ENCODE measurements around the gene KIF6. TPM values are rescaled to one million over a fixed set of nuclear protein-coding genes. Genes with fewer than 3 reads are reported as not detected.

KIF6 gene
- total RNA-seq, 5 donors from 2014 or later (not counting 1 experiment from before 2014, with no cell fraction given) = 0.53 TPM; not detected in 4

DNA sequence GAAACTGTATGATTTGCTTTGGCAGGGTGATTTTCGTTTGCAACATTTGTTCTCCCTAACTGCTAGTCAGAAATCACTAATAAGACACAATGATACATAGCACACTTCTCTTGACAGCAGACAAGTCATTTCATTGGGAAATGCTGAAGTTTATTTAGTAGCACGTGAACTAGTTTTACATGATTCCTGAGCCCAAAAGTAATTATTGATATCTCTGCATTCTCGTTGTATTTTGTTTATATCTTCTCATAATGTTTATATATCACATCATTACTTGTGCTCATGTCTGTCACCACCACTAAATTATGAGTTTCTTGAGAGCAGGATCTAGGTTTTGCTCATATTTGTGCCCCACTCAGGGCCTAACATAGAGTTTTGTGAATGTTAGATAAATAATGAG, 151.7 kb downstream of the KIF6 start:
- no CpG with 5 or more reads among the region's 3 CpGs for WGBS (ENCODE audit: insufficient coverage)
- Mint-ChIP-seq H3K27me3 (peaks cover 12% of the 10 kb centered on the region in 2 donors), H3K27ac (no peak overlapping the region), H3K9me3 (peaks cover 0 to 3% (median 0%) of the 10 kb centered on the region in 3 donors), H3K4me1 (no peaks in the 10 kb centered on the region), H3K36me3 (no peaks in the 10 kb centered on the region), H3K4me3 (no peak overlapping the region)
- ATAC-seq (replicated peaks in 1 of 4) (no peak), DNase-seq (no peak)
- no peaks in the 10 kb centered on the region for H3K27me3 ChIP-seq (replicated peaks in 1 of 2; ENCODE audit: control insufficient read depth in 2 of 2, extremely low read depth in 1 of 2, insufficient read depth in 2 of 2, low read length in 1 of 2)
- H3K27ac ChIP-seq (ENCODE audit: low read length) = no peak overlapping the region
- POLR2A ChIA-PET = no interaction called here
- H3K4me1 ChIP-seq (ENCODE audit: control insufficient read depth in 1 of 2, extremely low read depth in 1 of 2, insufficient read depth in 2 of 2, low read length in 2 of 2) = no peaks in the 10 kb centered on the region
- H3K4me3 ChIP-seq (ENCODE audit: control insufficient read depth in 1 of 2, extremely low read depth in 1 of 2, low read length in 1 of 2) = no peak overlapping the region
- no peaks in the 10 kb centered on the region for H3K36me3 ChIP-seq (ENCODE audit: control insufficient read depth in 2 of 2, extremely low read depth in 1 of 2, insufficient read depth in 1 of 2, low read length in 1 of 2)
- CTCF ChIA-PET = no interaction called here
- no peaks in the 10 kb centered on the region for H3K9me3 ChIP-seq

DNA sequence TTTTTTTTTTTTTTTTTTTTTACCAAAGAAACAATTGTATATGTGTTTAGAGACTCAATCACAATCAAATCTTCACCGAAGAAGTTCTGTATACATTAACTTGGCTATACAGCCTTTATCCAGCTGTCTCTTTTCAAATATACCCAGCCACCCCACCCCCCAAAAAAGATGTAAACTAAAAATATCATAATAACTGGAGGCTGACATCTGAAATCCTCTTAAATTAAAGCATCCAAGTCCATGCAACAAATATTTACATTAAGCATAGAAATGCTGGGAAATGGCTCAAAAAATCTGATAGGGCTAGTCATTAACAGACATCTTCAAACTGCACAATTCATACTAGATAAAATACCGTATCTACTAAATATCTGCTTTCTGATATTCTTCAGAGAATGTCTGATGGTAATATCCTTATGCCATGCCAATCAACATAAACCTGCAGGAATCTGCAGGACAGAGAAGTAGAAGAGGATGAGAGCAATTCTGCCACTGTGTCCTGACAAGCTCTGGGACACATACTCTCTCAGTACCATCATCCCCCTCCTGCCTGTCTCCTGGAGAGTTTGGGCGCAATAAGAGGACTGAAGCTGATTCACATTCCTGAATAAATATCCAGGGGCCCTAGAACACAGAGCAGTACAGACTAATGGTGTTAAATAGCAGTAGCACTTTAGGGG, 152.4 kb downstream of the KIF6 start:
- H3K27me3 Mint-ChIP-seq = peaks cover 12% of the 10 kb centered on the region in 2 donors
- no peak overlapping the region for H3K4me3 Mint-ChIP-seq
- Histone ChIP-seq H3K4me3 (ENCODE audit: control insufficient read depth in 1 of 2, extremely low read depth in 1 of 2, low read length in 1 of 2) (no peak overlapping the region), H3K27ac (ENCODE audit: low read length) (no peak overlapping the region), H3K4me1 (ENCODE audit: control insufficient read depth in 1 of 2, extremely low read depth in 1 of 2, insufficient read depth in 2 of 2, low read length in 2 of 2) (no peaks in the 10 kb centered on the region), H3K36me3 (ENCODE audit: control insufficient read depth in 2 of 2, extremely low read depth in 1 of 2, insufficient read depth in 1 of 2, low read length in 1 of 2) (no peaks in the 10 kb centered on the region), H3K9me3 (no peaks in the 10 kb centered on the region), H3K27me3 (replicated peaks in 1 of 2; ENCODE audit: control insufficient read depth in 2 of 2, extremely low read depth in 1 of 2, insufficient read depth in 2 of 2, low read length in 1 of 2) (no peaks in the 10 kb centered on the region)
- H3K4me1 Mint-ChIP-seq = no peaks in the 10 kb centered on the region
- CTCF ChIA-PET = no interaction called here
- H3K9me3 Mint-ChIP-seq = peaks cover 0 to 3% (median 0%) of the 10 kb centered on the region in 3 donors
- no CpG with 5 or more reads among the region's 3 CpGs for WGBS (ENCODE audit: insufficient coverage)
- ATAC-seq (replicated peaks in 1 of 4) (no peak), DNase-seq (no peak)
- H3K36me3 Mint-ChIP-seq = no peaks in the 10 kb centered on the region
- POLR2A ChIA-PET = no interaction called here
- no peak overlapping the region for H3K27ac Mint-ChIP-seq

DNA sequence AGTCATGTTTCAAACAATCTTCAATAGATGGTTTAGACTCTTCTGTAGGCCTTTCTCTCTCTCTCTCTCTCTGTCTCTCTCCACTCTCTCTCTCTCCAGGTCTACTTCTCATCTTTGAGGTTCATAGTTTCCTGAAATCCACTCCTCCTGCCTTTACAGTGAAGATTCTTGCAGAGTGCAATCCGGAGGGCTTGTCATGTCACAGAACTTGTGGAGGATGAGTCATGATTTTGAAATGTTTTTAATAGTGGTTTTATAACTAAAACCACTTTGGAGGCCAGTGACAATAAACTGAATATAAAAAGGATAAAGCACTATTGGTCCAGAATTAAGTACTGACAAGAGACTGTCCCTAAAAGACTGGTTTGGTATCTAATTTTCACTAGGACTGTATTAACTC, 156.3 kb downstream of the KIF6 start:
- no peak overlapping the region for H3K4me3 ChIP-seq (ENCODE audit: control insufficient read depth in 1 of 2, extremely low read depth in 1 of 2, low read length in 1 of 2)
- Mint-ChIP-seq H3K36me3 (no peaks in the 10 kb centered on the region), H3K27ac (no peak overlapping the region), H3K9me3 (no peaks in the 10 kb centered on the region), H3K27me3 (peaks cover 5 to 10% of the 10 kb centered on the region in 2 donors), H3K4me3 (no peak overlapping the region), H3K4me1 (no peaks in the 10 kb centered on the region)
- ATAC-seq (replicated peaks in 1 of 4) (no peak), DNase-seq (no peak)
- H3K27ac ChIP-seq (ENCODE audit: low read length) = no peak overlapping the region
- no peaks in the 10 kb centered on the region for H3K9me3 ChIP-seq
- WGBS (ENCODE audit: insufficient coverage) = 80% methylated on average over 1 of the region's 1 CpG
- no peaks in the 10 kb centered on the region for H3K36me3 ChIP-seq (ENCODE audit: control insufficient read depth in 2 of 2, extremely low read depth in 1 of 2, insufficient read depth in 1 of 2, low read length in 1 of 2)
- H3K4me1 ChIP-seq (ENCODE audit: control insufficient read depth in 1 of 2, extremely low read depth in 1 of 2, insufficient read depth in 2 of 2, low read length in 2 of 2) = no peaks in the 10 kb centered on the region
- no peaks in the 10 kb centered on the region for H3K27me3 ChIP-seq (replicated peaks in 1 of 2; ENCODE audit: control insufficient read depth in 2 of 2, extremely low read depth in 1 of 2, insufficient read depth in 2 of 2, low read length in 1 of 2)
- CTCF ChIA-PET = no interaction called here
- POLR2A ChIA-PET = no interaction called here

DNA sequence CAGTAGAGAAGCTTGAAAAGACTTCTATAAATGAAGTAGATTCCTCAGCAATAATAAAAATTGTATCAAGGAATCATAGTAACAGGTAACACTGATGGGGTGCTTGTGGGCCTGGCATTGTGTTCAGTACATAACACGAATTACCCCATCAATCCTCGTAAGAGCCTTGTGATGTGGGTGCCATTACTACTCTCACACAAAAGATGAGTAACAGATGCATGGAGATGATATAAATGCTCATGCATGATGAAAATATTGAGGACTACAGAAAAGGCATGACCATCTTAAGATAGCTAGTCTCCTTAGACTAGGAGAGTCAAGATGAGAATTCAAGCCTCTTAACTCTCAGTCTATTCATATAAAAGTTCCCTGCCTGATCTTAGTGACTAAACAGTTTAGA, 158.1 kb downstream of the KIF6 start:
- H3K36me3 ChIP-seq (ENCODE audit: control insufficient read depth in 2 of 2, extremely low read depth in 1 of 2, insufficient read depth in 1 of 2, low read length in 1 of 2) = no peaks in the 10 kb centered on the region
- no peaks in the 10 kb centered on the region for H3K4me1 ChIP-seq (ENCODE audit: control insufficient read depth in 1 of 2, extremely low read depth in 1 of 2, insufficient read depth in 2 of 2, low read length in 2 of 2)
- Mint-ChIP-seq H3K4me1 (no peaks in the 10 kb centered on the region), H3K27me3 (peaks cover 5 to 10% of the 10 kb centered on the region in 2 donors), H3K36me3 (no peaks in the 10 kb centered on the region), H3K4me3 (no peak overlapping the region), H3K27ac (no peak overlapping the region), H3K9me3 (no peaks in the 10 kb centered on the region)
- ATAC-seq (replicated peaks in 1 of 4) = no peak
- WGBS (ENCODE audit: insufficient coverage) = no CpG with 5 or more reads among the region's 2 CpGs
- CTCF ChIA-PET = no interaction called here
- no peak for DNase-seq
- no peak overlapping the region for H3K27ac ChIP-seq (ENCODE audit: low read length)
- no peaks in the 10 kb centered on the region for H3K27me3 ChIP-seq (replicated peaks in 1 of 2; ENCODE audit: control insufficient read depth in 2 of 2, extremely low read depth in 1 of 2, insufficient read depth in 2 of 2, low read length in 1 of 2)
- no peaks in the 10 kb centered on the region for H3K9me3 ChIP-seq
- H3K4me3 ChIP-seq (ENCODE audit: control insufficient read depth in 1 of 2, extremely low read depth in 1 of 2, low read length in 1 of 2) = no peak overlapping the region
- POLR2A ChIA-PET = no interaction called here

DNA sequence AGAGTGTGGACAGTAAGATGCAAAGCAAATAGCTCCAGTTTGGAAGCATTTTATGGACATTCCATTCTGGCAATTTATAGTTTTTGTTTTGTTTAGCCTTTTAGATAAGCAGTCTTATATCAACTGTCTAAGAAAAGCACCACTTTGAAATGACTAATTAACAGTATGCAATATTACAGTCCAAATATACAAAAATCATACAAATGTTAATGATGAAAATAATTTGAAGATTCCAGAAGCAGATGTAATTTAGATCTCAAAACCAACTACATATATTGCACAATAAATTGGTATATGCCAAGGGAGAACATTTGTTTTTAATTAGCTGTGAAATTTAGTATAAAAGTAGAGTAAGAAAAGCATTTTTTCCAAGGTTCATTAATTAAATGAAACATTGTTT, 158.8 kb downstream of the KIF6 start:
- Mint-ChIP-seq H3K36me3 (no peaks in the 10 kb centered on the region), H3K4me3 (no peak overlapping the region), H3K9me3 (no peaks in the 10 kb centered on the region), H3K4me1 (no peaks in the 10 kb centered on the region), H3K27me3 (peaks cover 5 to 10% of the 10 kb centered on the region in 2 donors), H3K27ac (no peak overlapping the region)
- Histone ChIP-seq H3K9me3 (no peaks in the 10 kb centered on the region), H3K27ac (ENCODE audit: low read length) (no peak overlapping the region), H3K36me3 (ENCODE audit: control insufficient read depth in 2 of 2, extremely low read depth in 1 of 2, insufficient read depth in 1 of 2, low read length in 1 of 2) (no peaks in the 10 kb centered on the region), H3K27me3 (replicated peaks in 1 of 2; ENCODE audit: control insufficient read depth in 2 of 2, extremely low read depth in 1 of 2, insufficient read depth in 2 of 2, low read length in 1 of 2) (no peaks in the 10 kb centered on the region), H3K4me1 (ENCODE audit: control insufficient read depth in 1 of 2, extremely low read depth in 1 of 2, insufficient read depth in 2 of 2, low read length in 2 of 2) (no peaks in the 10 kb centered on the region), H3K4me3 (ENCODE audit: control insufficient read depth in 1 of 2, extremely low read depth in 1 of 2, low read length in 1 of 2) (no peak overlapping the region)
- ChIA-PET CTCF (no interaction called here), POLR2A (no interaction called here)
- DNase-seq (no peak), ATAC-seq (replicated peaks in 1 of 4) (no peak)

DNA sequence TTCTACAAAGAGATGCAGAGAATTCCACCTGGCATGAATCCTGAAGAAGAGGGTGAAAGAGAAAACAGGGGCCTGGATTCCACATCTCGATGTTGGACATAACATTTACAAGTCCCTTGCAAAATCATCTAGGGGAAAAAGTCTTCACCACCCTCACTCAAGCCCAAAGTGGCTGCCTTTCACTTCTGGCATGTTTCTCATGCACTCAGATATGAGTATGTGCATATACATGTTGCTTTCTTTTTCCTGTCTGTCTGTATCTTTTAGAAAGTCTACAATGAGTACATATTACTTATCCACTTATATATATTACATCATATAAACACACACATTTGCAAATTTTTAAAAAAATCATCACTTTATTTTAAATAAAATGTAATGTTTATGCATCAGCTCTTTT, 159.3 kb downstream of the KIF6 start:
- no CpG with 5 or more reads among the region's 1 CpG for WGBS (ENCODE audit: insufficient coverage)
- DNase-seq = no peak
- H3K27ac Mint-ChIP-seq = no peak overlapping the region

More for the DNA sequence above, 159.3 kb downstream of the KIF6 start:
- no peak overlapping the region for H3K4me3 ChIP-seq (ENCODE audit: control insufficient read depth in 1 of 2, extremely low read depth in 1 of 2, low read length in 1 of 2)
- no peaks in the 10 kb centered on the region for H3K36me3 ChIP-seq (ENCODE audit: control insufficient read depth in 2 of 2, extremely low read depth in 1 of 2, insufficient read depth in 1 of 2, low read length in 1 of 2)
- no peak overlapping the region for H3K4me3 Mint-ChIP-seq
- H3K36me3 Mint-ChIP-seq = no peaks in the 10 kb centered on the region
- H3K27me3 ChIP-seq (replicated peaks in 1 of 2; ENCODE audit: control insufficient read depth in 2 of 2, extremely low read depth in 1 of 2, insufficient read depth in 2 of 2, low read length in 1 of 2) = no peaks in the 10 kb centered on the region
- ATAC-seq (replicated peaks in 1 of 4) = no peak
- CTCF ChIA-PET = no interaction called here
- no peaks in the 10 kb centered on the region for H3K9me3 Mint-ChIP-seq
- no peaks in the 10 kb centered on the region for H3K9me3 ChIP-seq
- no peaks in the 10 kb centered on the region for H3K4me1 ChIP-seq (ENCODE audit: control insufficient read depth in 1 of 2, extremely low read depth in 1 of 2, insufficient read depth in 2 of 2, low read length in 2 of 2)
- no peaks in the 10 kb centered on the region for H3K4me1 Mint-ChIP-seq
- H3K27me3 Mint-ChIP-seq = peaks cover 5 to 7% of the 10 kb centered on the region in 2 donors
- POLR2A ChIA-PET = no interaction called here
- no peak overlapping the region for H3K27ac ChIP-seq (ENCODE audit: low read length)

All from T-cell (primary cell).